Myocyte (in vitro differentiated cells): ENCODE results near the gene GNAZ. TPM values are rescaled to one million over a fixed set of nuclear protein-coding genes. Genes with fewer than 3 reads are reported as not detected.
"Not testable (repeated sequence)": the region's sequence is repeated elsewhere in the genome, so short reads cannot be mapped to it uniquely, and the experiment has no call there.

Experiments
- DNase-seq: peaks from one replicate; pipeline ENCODE4 v3.0.0-alpha.2; 2012; ENCODE audit warnings: low read depth
- polyA plus RNA-seq: library from polyadenylated mRNA; unstranded; fragments of >200 nt; gene quantifications from one replicate; pipeline ENCODE4 v1.2.1, GENCODE V29; 2012; ENCODE audit warnings: missing spikeins
- total RNA-seq: library from RNA; depleted of rRNA; stranded (reverse); fragments of >200 nt; gene quantifications from 2 replicates; pipeline ENCODE4 v1.2.3, GENCODE V29; 2014

Gene GNAZ
- 9.1 and 11.2 TPM in 2 replicates for total RNA-seq
- polyA plus RNA-seq: 4.7 TPM

- DNase-seq: no peak
Measured at GRCh38 chr22:23070418-23071229, at the start of gene GNAZ. TSS of gene GNAZ (plus strand) at chr22:23070519. CDS start at chr22:23095696, 25,177 bp downstream.

- DNase-seq: no peak
Measured at GRCh38 chr22:23020659-23021293, 49.5 kb upstream of the GNAZ start.

GRCh38 chr22:23021660-23022353 lies 48.5 kb upstream of the GNAZ start:
- not testable (repeated sequence) for DNase-seq

GRCh38 chr22:23023294-23023693 lies 47.0 kb upstream of the GNAZ start:
- DNase-seq: no peak

GRCh38 chr22:23026777-23027176 lies 43.5 kb upstream of the GNAZ start:
- no peak for DNase-seq

- DNase-seq: not testable (repeated sequence)
Measured at GRCh38 chr22:23027849-23028248, 42.5 kb upstream of the GNAZ start.

GRCh38 chr22:23029521-23030228 lies 40.6 kb upstream of the GNAZ start:
- DNase-seq: no peak

GRCh38 chr22:23031381-23031780 lies 38.9 kb upstream of the GNAZ start:
- DNase-seq: no peak

GRCh38 chr22:23031786-23032185 lies 38.5 kb upstream of the GNAZ start:
- DNase-seq: no peak

- no peak for DNase-seq
Measured at GRCh38 chr22:23032658-23033057, 37.7 kb upstream of the GNAZ start.

- no peak for DNase-seq
Measured at GRCh38 chr22:23033116-23033905, 37.0 kb upstream of the GNAZ start.

- DNase-seq: no peak
Measured at GRCh38 chr22:23034621-23035556, 35.4 kb upstream of the GNAZ start.

- no peak for DNase-seq
Measured at GRCh38 chr22:23035557-23036277, 34.6 kb upstream of the GNAZ start.

GRCh38 chr22:23036684-23037428 lies 33.5 kb upstream of the GNAZ start:
- DNase-seq: no peak

- no peak for DNase-seq
Measured at GRCh38 chr22:23037429-23038333, 32.6 kb upstream of the GNAZ start.

- no peak for DNase-seq
Measured at GRCh38 chr22:23038334-23038642, 32.0 kb upstream of the GNAZ start.

GRCh38 chr22:23038902-23039301 lies 31.4 kb upstream of the GNAZ start:
- no peak for DNase-seq
